Measurements from ENCODE around the gene INF2. TPM values are rescaled to one million over a fixed set of nuclear protein-coding genes. Genes with fewer than 3 reads are reported as not detected.

Gene INF2
- total RNA-seq, 1 donor: 49.2 TPM

DNA sequence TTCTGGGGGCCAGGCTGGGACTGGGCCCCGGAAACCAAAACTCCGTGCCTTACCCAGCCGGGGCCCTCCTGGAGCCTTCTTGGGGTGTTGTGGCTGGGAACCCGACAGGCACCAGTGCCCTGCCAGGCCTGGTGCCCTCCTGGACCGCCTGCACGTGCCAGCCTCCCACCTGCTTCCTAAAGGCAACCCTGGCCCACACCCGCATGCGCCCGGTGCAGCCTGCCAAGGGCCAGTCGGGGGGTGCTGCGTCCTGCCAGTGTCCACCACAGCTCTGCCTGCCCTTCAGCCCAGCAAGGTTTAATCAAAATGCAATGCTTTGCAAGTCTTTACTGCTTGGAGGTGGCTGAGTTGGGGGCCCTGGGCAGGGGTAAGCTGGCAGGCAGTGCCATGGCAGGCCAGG lies 29.5 kb downstream of the INF2 start:
- H3K9me3 ChIP-seq (ENCODE audit: low read depth, low read length): no peaks in the 10 kb centered on the region
- H2AFZ ChIP-seq (ENCODE audit: low read length): no peak overlapping the region
- no peak overlapping the region for H3K4me3 ChIP-seq (ENCODE audit: insufficient read depth, low read length)
- peaks cover 22% of the 10 kb centered on the region for H4K20me1 ChIP-seq (ENCODE audit: insufficient read depth, low read length)
- peaks cover 32% of the 10 kb centered on the region for H3K36me3 ChIP-seq (ENCODE audit: insufficient read depth, low read length)
- H3K27me3 ChIP-seq (ENCODE audit: insufficient read depth, low read length): no peaks in the 10 kb centered on the region
- H3K4me1 ChIP-seq (ENCODE audit: insufficient read depth, low read length): peaks cover 10% of the 10 kb centered on the region
- no peak overlapping the region for H3K27ac ChIP-seq (ENCODE audit: low read depth, low read length)
- no peak for DNase-seq (ENCODE audit: insufficient read length, low spot score, missing footprints)
- TF ChIP-seq, protein P1, sequence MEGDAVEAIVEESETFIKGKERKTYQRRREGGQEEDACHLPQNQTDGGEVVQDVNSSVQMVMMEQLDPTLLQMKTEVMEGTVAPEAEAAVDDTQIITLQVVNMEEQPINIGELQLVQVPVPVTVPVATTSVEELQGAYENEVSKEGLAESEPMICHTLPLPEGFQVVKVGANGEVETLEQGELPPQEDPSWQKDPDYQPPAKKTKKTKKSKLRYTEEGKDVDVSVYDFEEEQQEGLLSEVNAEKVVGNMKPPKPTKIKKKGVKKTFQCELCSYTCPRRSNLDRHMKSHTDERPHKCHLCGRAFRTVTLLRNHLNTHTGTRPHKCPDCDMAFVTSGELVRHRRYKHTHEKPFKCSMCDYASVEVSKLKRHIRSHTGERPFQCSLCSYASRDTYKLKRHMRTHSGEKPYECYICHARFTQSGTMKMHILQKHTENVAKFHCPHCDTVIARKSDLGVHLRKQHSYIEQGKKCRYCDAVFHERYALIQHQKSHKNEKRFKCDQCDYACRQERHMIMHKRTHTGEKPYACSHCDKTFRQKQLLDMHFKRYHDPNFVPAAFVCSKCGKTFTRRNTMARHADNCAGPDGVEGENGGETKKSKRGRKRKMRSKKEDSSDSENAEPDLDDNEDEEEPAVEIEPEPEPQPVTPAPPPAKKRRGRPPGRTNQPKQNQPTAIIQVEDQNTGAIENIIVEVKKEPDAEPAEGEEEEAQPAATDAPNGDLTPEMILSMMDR (IDR thresholded peaks at IDR 0.05; ENCODE audit: extremely low read depth, low read depth, low read length): no peak
- no peaks in the 10 kb centered on the region for H3K79me2 ChIP-seq (ENCODE audit: insufficient read depth, low read length)
- H3K4me2 ChIP-seq (ENCODE audit: insufficient read depth, low read length): no peak overlapping the region

DNA sequence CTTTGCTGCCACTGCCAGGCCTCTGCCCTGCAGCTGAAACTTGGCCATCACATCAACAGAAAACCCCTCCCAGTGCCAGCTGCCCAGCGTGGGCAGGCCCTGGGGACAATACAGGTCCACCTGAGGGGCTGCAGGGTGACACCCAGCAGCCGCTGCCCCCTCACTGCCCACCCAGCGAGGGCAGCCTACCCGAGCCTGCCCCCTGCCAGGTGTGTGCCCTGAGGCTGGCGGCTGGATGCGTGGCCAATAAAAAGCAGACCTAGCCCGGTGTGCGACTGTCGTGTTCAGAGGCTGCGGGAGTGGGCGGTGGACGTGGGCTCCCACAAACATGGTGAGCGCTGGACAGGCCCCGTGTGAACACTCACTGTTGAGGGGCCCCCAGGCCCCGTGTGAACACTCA lies 29.9 kb downstream of the INF2 start:
- H3K27ac ChIP-seq (ENCODE audit: low read depth, low read length): no peak overlapping the region
- peaks cover 32% of the 10 kb centered on the region for H3K36me3 ChIP-seq (ENCODE audit: insufficient read depth, low read length)
- H3K79me2 ChIP-seq (ENCODE audit: insufficient read depth, low read length): no peaks in the 10 kb centered on the region
- peaks cover 10% of the 10 kb centered on the region for H3K4me1 ChIP-seq (ENCODE audit: insufficient read depth, low read length)
- no peak overlapping the region for H2AFZ ChIP-seq (ENCODE audit: low read length)
- H3K27me3 ChIP-seq (ENCODE audit: insufficient read depth, low read length): no peaks in the 10 kb centered on the region
- H4K20me1 ChIP-seq (ENCODE audit: insufficient read depth, low read length): peaks cover 22% of the 10 kb centered on the region
- TF ChIP-seq, protein P1 (IDR thresholded peaks at IDR 0.05; ENCODE audit: extremely low read depth, low read depth, low read length): no peak
- H3K9me3 ChIP-seq (ENCODE audit: low read depth, low read length): no peaks in the 10 kb centered on the region
- no peak for DNase-seq (ENCODE audit: insufficient read length, low spot score, missing footprints)
- H3K4me2 ChIP-seq (ENCODE audit: insufficient read depth, low read length): no peak overlapping the region
- no peak overlapping the region for H3K4me3 ChIP-seq (ENCODE audit: insufficient read depth, low read length)

DNA sequence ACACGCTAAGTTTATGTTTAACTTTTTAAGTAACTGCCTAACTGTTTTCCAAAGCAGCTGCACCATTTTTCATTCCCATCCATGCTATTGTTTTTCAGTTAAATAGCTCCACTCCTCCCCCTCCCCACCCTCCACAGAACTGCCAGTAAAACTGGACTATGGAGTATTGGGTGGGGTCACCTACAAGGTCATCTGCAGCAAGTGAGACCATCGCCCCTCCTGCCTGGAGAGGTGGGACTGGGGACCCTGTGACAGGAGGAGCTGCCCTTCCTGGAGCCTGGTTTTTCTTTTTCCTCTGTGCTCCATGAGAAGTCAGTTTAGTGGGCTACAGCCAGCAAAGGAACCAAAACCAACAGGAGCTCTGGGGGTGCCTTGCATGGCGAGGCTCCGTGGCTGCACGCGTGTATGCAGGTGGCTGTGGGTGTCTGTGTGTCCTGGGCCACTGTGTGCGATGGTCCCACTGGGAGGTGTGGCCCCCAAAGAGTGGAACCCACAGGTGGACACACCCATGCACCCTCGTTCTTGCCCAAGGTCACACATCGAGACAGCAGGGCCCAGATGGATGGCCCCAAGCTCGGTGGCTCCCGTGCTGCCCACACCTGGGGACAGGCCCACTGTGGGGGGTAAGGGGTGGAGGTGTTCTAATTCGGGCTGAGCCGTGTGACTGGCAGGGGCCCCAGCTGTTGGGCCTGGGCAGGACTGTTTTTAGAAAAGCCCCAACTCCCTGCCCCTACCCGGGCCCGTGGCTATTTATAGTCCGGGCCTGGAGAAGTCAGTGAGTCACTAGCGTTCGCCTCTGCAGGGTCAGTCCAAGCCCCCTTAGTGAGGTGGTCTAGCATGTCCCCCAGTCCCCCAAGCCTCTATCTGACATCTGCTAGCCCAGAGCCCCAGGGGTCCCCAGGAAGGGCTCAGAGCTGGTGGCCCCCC lies 32.4 kb downstream of the INF2 start:
- H3K27me3 ChIP-seq (ENCODE audit: insufficient read depth, low read length): no peaks in the 10 kb centered on the region
- H3K4me1 ChIP-seq (ENCODE audit: insufficient read depth, low read length): peaks cover 17% of the 10 kb centered on the region
- H2AFZ ChIP-seq (ENCODE audit: low read length): no peak overlapping the region
- H3K4me3 ChIP-seq (ENCODE audit: insufficient read depth, low read length): no peak overlapping the region
- no peaks in the 10 kb centered on the region for H3K79me2 ChIP-seq (ENCODE audit: insufficient read depth, low read length)
- no peak overlapping the region for H3K27ac ChIP-seq (ENCODE audit: low read depth, low read length)
- DNase-seq (ENCODE audit: insufficient read length, low spot score, missing footprints): peak; percentile 100
- H3K4me2 ChIP-seq (ENCODE audit: insufficient read depth, low read length): no peak overlapping the region
- peaks cover 28% of the 10 kb centered on the region for H4K20me1 ChIP-seq (ENCODE audit: insufficient read depth, low read length)
- no peaks in the 10 kb centered on the region for H3K9me3 ChIP-seq (ENCODE audit: low read depth, low read length)
- TF ChIP-seq, protein P1 (IDR thresholded peaks at IDR 0.05; ENCODE audit: extremely low read depth, low read depth, low read length): no peak
- peaks cover 10% of the 10 kb centered on the region for H3K36me3 ChIP-seq (ENCODE audit: insufficient read depth, low read length)

DNA sequence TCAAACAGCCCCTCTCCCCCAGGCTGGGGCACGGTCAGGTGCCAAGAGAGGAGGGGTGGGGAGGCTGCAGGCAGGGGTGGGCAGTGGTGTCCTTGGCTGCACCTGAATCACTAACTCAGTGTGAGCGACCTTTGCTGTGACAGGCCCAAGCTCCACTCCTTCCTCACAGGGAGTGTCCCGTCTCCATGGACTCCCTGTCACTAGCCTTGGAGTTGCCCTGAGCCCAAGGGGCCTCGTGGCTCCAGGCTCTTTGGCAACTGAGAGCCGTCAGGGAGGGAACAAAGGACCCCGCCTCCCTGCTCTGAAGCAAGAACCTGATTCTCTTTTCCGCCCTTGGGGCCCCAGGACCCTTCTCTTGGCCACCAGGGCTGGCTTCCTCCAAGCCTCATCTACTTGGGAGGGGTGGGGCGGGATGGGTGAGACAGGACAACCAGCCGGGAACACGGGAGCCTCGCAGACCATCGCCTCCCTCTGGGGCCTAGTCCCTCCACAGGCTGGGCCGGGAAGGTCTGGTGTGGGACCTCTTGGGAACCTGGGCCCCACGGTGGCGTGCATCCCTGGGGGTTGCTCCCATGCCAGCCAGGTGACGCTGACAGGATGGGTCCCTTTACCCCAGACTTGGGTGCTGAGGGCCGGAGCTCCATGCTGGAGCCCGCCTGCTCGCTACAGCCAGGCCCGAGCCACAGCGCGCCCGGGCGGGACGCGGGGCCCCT lies 33.7 kb downstream of the INF2 start:
- Histone ChIP-seq H3K27me3 (ENCODE audit: insufficient read depth, low read length) (no peaks in the 10 kb centered on the region), H3K4me1 (ENCODE audit: insufficient read depth, low read length) (peaks cover 17% of the 10 kb centered on the region), H3K4me3 (ENCODE audit: insufficient read depth, low read length) (peak overlapping the region; percentile 67), H3K36me3 (ENCODE audit: insufficient read depth, low read length) (peaks cover 8% of the 10 kb centered on the region), H3K4me2 (ENCODE audit: insufficient read depth, low read length) (peak overlapping the region; percentile 86), H3K79me2 (ENCODE audit: insufficient read depth, low read length) (no peaks in the 10 kb centered on the region), H2AFZ (ENCODE audit: low read length) (no peak overlapping the region), H3K9me3 (ENCODE audit: low read depth, low read length) (no peaks in the 10 kb centered on the region), H3K27ac (ENCODE audit: low read depth, low read length) (no peak overlapping the region), H4K20me1 (ENCODE audit: insufficient read depth, low read length) (peaks cover 28% of the 10 kb centered on the region)
- TF ChIP-seq, protein P1 (IDR thresholded peaks at IDR 0.05; ENCODE audit: extremely low read depth, low read depth, low read length): no peak
- no peak for DNase-seq (ENCODE audit: insufficient read length, low spot score, missing footprints)

Measured in osteoblast (primary cell).